Prostate gland (tissue), 2 donors: ENCODE measurements around the gene XNDC1N. TPM values are rescaled to one million over a fixed set of nuclear protein-coding genes. Genes with fewer than 3 reads are reported as not detected.

Source experiments
- DNase-seq: peaks from one replicate; pipeline ENCODE4 v3.0.0-alpha.2; 2019; ENCODE audit warnings: low spot score
- H3K27ac ChIP-seq, 2 donors: fragments of 200-600 bp; sonication (generic); 2 replicates each; pipeline ENCODE4 v1.5.1; 2017 to 2019
- H3K27me3 ChIP-seq: fragments of 200-600 bp; sonication (generic); replicated peaks from 2 replicates; pipeline ENCODE4 v1.5.1; 2019; ENCODE audit not compliant: insufficient read depth
- H3K36me3 ChIP-seq, 2 donors: fragments of 200-600 bp; sonication (generic); 1 replicate in 1 of 2; 2 replicates in 1 of 2; pipeline versions ENCODE4 v1.5.1 to v1.8.1; 2017 to 2019
- H3K4me1 ChIP-seq: fragments of 200-600 bp; sonication (generic); replicated peaks from 2 replicates; pipeline ENCODE4 v1.5.1; 2019
- H3K4me3 ChIP-seq, 2 donors: fragments of 200-600 bp; sonication (generic); 2 replicates each; pipeline ENCODE4 v1.5.1; 2017 to 2019
- H3K9me3 ChIP-seq: fragments of 200-600 bp; sonication (generic); 2 replicates; pipeline ENCODE4 v1.5.1; 2017
- CTCF ChIP-seq, 4 experiments: fragments of 200-600 bp in 2 of 4; fragments of 450-650 bp in 2 of 4; sonication (generic) in 2 of 4; IDR thresholded peaks; 1 replicate in 3 of 4; 2 replicates in 1 of 4; pipeline ENCODE4 v1.5.1; 2016 to 2019; ENCODE audit warnings: antibody characterized with exemption in 4 of 4, mild to moderate bottlenecking in 2 of 4, moderate library complexity in 2 of 4
- POLR2A ChIP-seq: fragments of 450-650 bp; IDR thresholded peaks from one replicate; pipeline ENCODE4 v1.6.1; 2016; ENCODE audit warnings: antibody characterized with exemption, mild to moderate bottlenecking
- POLR2AphosphoS5 ChIP-seq: sonication (generic); formaldehyde crosslinking; IDR thresholded peaks from one replicate; pipeline ENCODE4 v1.6.1; 2017; ENCODE audit warnings: antibody characterized with exemption
- WGBS: methylation state at CpG from one replicate; pipeline ENCODE4 v1.1.5; 2018; 5-methylcytosine and 5-hydroxymethylcytosine counted together
- intact Hi-C: fragments of 100-400 bp; cut with DNase I; formaldehyde crosslinking; loops from one replicate; pipeline ENCODE4 v1.14.2; 2022
- total RNA-seq, 2 donors: library from RNA; depleted of rRNA; stranded (reverse); fragments of >200 nt; gene quantifications; one replicate each; pipeline ENCODE4 v1.1.0, GENCODE V29; 2016

Gene XNDC1N
- total RNA-seq, 2 donors from 2014 or later, result 4.9 to 7.7 TPM

GRCh38 chr11:71949034-71949433 is 20.6 kb upstream of the XNDC1N start:
- Histone ChIP-seq H3K4me1 (no peaks in the 10 kb centered on the region), H3K4me3 (no peak overlapping the region), H3K9me3 (no peaks in the 10 kb centered on the region), H3K27ac (no peak overlapping the region), H3K27me3 (no peaks in the 10 kb centered on the region), H3K36me3 (no peaks in the 10 kb centered on the region)
- intact Hi-C loops, result no loop called here
- no peak for DNase-seq
- TF ChIP-seq POLR2AphosphoS5 (no peak), POLR2A (no peak), CTCF (IDR thresholded peaks at IDR 0.05) (no peak)
- 93% methylated on average over 6 of the region's 6 CpGs for WGBS

GRCh38 chr11:71948314-71949027 is 20.1 kb upstream of the XNDC1N start:
- Histone ChIP-seq H3K27ac (no peak overlapping the region), H3K4me1 (no peaks in the 10 kb centered on the region), H3K36me3 (no peaks in the 10 kb centered on the region), H3K4me3 (no peak overlapping the region), H3K9me3 (no peaks in the 10 kb centered on the region), H3K27me3 (no peaks in the 10 kb centered on the region)
- 80% methylated on average over 7 of the region's 7 CpGs for WGBS
- intact Hi-C loops, result no loop called here
- DNase-seq, result no peak
- no peak for TF ChIP-seq POLR2A
- no peak for TF ChIP-seq CTCF (IDR thresholded peaks at IDR 0.05)
- TF ChIP-seq POLR2AphosphoS5, result no peak

GRCh38 chr11:71947498-71947897 is 19.1 kb upstream of the XNDC1N start:
- no peaks in the 10 kb centered on the region for H3K4me1 ChIP-seq
- H3K27ac ChIP-seq, result no peak overlapping the region
- intact Hi-C loops, result no loop called here
- no peak for DNase-seq
- no peaks in the 10 kb centered on the region for H3K36me3 ChIP-seq
- WGBS, result 76% methylated on average over 3 of the region's 3 CpGs
- no peaks in the 10 kb centered on the region for H3K9me3 ChIP-seq
- H3K4me3 ChIP-seq, result no peak overlapping the region
- no peaks in the 10 kb centered on the region for H3K27me3 ChIP-seq
- no peak for TF ChIP-seq POLR2AphosphoS5
- no peak for TF ChIP-seq CTCF (IDR thresholded peaks at IDR 0.05)
- no peak for TF ChIP-seq POLR2A

GRCh38 chr11:71946144-71946571 is 17.8 kb upstream of the XNDC1N start:
- Histone ChIP-seq H3K36me3 (no peaks in the 10 kb centered on the region), H3K4me3 (no peak overlapping the region), H3K27me3 (no peaks in the 10 kb centered on the region), H3K4me1 (no peaks in the 10 kb centered on the region), H3K9me3 (no peaks in the 10 kb centered on the region), H3K27ac (no peak overlapping the region)
- TF ChIP-seq CTCF (IDR thresholded peaks at IDR 0.05), result no peak
- TF ChIP-seq POLR2AphosphoS5, result no peak
- TF ChIP-seq POLR2A, result no peak
- no peak for DNase-seq
- WGBS, result 47% methylated on average over 2 of the region's 2 CpGs
- intact Hi-C loops, result no loop called here

GRCh38 chr11:71940561-71941219 is 12.3 kb upstream of the XNDC1N start:
- no peaks in the 10 kb centered on the region for H3K36me3 ChIP-seq
- WGBS, result 87% methylated on average over 6 of the region's 6 CpGs
- H3K9me3 ChIP-seq, result no peaks in the 10 kb centered on the region
- no peak overlapping the region for H3K27ac ChIP-seq
- TF ChIP-seq POLR2A, result no peak
- no peak for TF ChIP-seq CTCF (IDR thresholded peaks at IDR 0.05)
- TF ChIP-seq POLR2AphosphoS5, result no peak
- no peaks in the 10 kb centered on the region for H3K27me3 ChIP-seq
- no peak overlapping the region for H3K4me3 ChIP-seq
- H3K4me1 ChIP-seq, result no peaks in the 10 kb centered on the region
- no peak for DNase-seq
- intact Hi-C loops, result no loop called here
